Spinal cord (tissue), 10 donors: ENCODE results near the gene SHOX. TPM values are rescaled to one million over a fixed set of nuclear protein-coding genes. Genes with fewer than 3 reads are reported as not detected.

ENCODE experiments used
- DNase-seq, 6 donors: peaks; one replicate each; pipeline versions ENCODE4 v3.0.0 to v3.0.0-alpha.2; 2013 to 2015; ENCODE audit warnings: low spot score in 6 of 6, low read depth in 4 of 6
- H3K27ac ChIP-seq: one replicate; pipeline ENCODE4 v1.5.1; 2013; ENCODE audit warnings: low read depth, low read length, control low read depth
- H3K27me3 ChIP-seq: one replicate; pipeline ENCODE4 v1.6.1; 2013; ENCODE audit warnings: low read length; ENCODE audit not compliant: control insufficient read depth, insufficient read depth
- H3K36me3 ChIP-seq: one replicate; pipeline ENCODE4 v1.6.1; 2013; ENCODE audit warnings: low read length; ENCODE audit not compliant: control insufficient read depth, insufficient read depth
- H3K4me1 ChIP-seq: one replicate; pipeline ENCODE4 v1.6.1; 2013; ENCODE audit warnings: low read length; ENCODE audit not compliant: control insufficient read depth, insufficient read depth
- H3K4me3 ChIP-seq: one replicate; pipeline ENCODE4 v1.5.1; 2013; ENCODE audit warnings: low read depth, low read length, control low read depth
- H3K9me3 ChIP-seq: one replicate; pipeline ENCODE4 v1.6.1; 2013; ENCODE audit warnings: low read length; ENCODE audit not compliant: control insufficient read depth, insufficient read depth
- WGBS: methylation state at CpG from one replicate; pipeline ENCODE4 v1.1.5; 2013; ENCODE audit warnings: missing lambda C conversion rate; ENCODE audit not compliant: insufficient coverage; 5-methylcytosine and 5-hydroxymethylcytosine counted together
- polyA plus RNA-seq, 2 donors: library from polyadenylated mRNA; unstranded; fragments of 120-200 nt; gene quantifications; one replicate each; pipeline ENCODE4 v1.2.1, GENCODE V29; 2013; ENCODE audit not compliant: insufficient read length in 2 of 2
- total RNA-seq, 2 donors: library from RNA; depleted of rRNA in 1 of 2; stranded (reverse); fragments of 120-200 nt in 1 of 2; fragments of >200 nt in 1 of 2; gene quantifications; one replicate each; pipeline versions ENCODE4 v1.2.3 to v1.2.4, GENCODE V29; 2013 to 2014
- donor health status: healthy.

The SHOX gene
- total and polyA plus RNA-seq, 4 donors, result 0.06 to 0.63 (median 0.39) TPM

DNA sequence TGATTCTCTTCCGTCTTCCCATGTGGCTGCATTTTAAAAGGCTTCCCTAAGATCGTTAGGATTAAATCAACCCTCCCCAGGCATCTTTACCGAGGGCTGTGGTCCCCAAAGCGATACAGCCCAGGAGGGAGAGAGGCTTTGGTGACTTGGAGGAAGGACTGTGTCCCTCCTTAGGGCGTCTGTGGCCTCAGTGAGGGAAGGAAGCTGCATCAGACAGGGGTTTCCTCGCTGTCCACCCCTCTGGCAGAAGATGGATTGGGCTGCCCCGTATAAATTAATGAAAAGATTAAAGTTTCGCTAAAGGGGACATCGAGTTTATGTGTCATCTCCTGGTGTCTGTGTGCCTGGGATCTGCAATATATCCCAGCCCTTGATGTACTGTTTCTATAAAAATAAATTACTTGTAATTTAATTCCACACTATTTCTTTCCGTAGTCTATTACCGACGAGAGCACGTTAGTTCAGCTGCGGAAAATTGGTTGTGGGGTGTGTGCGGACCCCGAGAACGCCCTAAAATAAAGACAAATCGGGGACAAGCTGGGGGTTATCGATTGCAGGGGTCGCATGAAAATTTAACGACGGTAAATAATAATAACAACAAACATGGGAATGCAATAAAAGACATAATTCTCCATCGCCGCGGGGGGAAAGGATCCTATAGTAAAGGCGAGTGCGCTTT is 6.5 kb downstream of the SHOX start:
- 0% methylated on average over 8 of the region's 27 CpGs for WGBS
- H3K27me3 ChIP-seq, result peaks cover 85% of the 10 kb centered on the region
- peak in 1 of 6 donors; percentile 43 for DNase-seq
- H3K27ac ChIP-seq, result no peak overlapping the region
- no peaks in the 10 kb centered on the region for H3K9me3 ChIP-seq
- no peaks in the 10 kb centered on the region for H3K36me3 ChIP-seq
- no peak overlapping the region for H3K4me3 ChIP-seq
- peaks cover 7% of the 10 kb centered on the region for H3K4me1 ChIP-seq

DNA sequence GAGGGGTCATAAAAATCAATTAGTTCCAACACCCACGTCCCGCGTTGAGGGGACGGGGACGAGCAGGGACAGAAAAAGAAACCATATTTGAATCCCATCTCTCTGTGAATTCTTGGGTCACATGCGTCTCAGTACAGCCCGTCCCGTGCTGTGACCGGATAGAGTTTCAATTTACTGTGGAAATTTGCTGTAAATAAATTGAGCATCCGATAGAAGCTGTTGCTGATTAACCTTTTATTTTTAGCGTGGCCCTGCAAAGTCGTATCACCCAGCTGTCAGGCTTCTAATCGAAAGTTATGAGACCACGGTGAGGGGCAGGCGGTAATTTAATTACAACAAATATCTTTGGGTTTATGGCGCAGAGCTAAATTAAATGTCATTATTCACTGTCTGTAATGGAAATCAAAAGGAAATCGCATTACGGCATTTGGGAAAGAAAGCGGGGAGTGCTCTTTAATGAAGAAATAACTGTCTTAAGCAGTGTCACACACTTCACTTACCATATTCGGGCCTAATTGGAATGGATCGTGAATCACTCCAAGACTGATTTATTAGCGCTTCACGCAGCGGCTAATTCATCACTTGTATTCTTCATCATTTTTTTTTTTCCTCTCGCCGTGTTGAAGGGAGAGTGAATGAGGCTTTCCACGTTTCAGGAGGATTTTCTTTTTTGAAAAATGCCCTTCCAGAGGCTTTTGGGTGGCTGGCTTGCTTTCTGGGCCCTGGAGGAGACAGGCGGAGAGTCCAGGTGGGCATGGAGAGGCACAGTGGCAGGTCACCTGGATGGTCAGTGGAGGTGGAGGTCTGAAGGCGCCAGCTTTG is 7.3 kb downstream of the SHOX start:
- 7% methylated on average over 8 of the region's 29 CpGs for WGBS
- no peak overlapping the region for H3K4me3 ChIP-seq
- H3K36me3 ChIP-seq, result no peaks in the 10 kb centered on the region
- peak in 1 of 6 donors; percentile 64 for DNase-seq
- H3K27ac ChIP-seq, result no peak overlapping the region
- peaks cover 7% of the 10 kb centered on the region for H3K4me1 ChIP-seq
- H3K9me3 ChIP-seq, result no peaks in the 10 kb centered on the region
- peaks cover 85% of the 10 kb centered on the region for H3K27me3 ChIP-seq

DNA sequence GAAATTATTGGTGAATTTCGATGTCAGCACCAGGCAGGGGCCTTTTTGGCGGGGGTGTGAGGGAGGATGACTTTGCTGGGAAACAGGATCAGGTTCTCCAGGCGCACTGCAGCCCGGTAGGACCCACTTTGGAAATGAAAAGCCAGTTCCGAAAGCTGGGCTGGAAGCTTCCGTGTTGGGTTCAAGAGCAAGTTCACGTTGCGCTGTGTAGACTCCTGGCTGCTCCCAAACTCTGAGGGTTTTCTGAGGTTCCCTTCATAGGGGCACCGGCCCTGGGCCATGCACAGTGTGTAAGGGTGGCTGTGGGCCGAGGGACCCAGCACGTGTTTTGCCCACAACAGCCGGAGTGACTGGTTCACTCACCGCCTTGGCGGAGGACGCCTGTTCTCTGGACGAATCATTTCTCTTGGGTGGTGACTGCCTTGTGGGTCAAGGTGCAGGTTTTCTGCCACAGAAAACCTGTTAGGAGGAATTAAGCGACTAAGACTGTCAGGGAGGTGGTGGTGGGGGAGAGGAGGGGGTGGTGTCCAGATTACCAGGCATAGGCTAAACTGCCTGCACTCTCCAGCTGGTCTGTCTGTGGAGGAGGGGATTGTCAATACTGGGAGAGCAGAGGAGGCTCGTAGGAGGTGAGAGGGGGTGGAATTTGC is 8.0 kb downstream of the SHOX start:
- Histone ChIP-seq H3K4me3 (no peak overlapping the region), H3K27ac (no peak overlapping the region), H3K4me1 (peaks cover 7% of the 10 kb centered on the region), H3K27me3 (peaks cover 86% of the 10 kb centered on the region), H3K36me3 (no peaks in the 10 kb centered on the region), H3K9me3 (no peaks in the 10 kb centered on the region)
- DNase-seq, result no peak
- WGBS, result 14% methylated on average over 17 of the region's 18 CpGs

DNA sequence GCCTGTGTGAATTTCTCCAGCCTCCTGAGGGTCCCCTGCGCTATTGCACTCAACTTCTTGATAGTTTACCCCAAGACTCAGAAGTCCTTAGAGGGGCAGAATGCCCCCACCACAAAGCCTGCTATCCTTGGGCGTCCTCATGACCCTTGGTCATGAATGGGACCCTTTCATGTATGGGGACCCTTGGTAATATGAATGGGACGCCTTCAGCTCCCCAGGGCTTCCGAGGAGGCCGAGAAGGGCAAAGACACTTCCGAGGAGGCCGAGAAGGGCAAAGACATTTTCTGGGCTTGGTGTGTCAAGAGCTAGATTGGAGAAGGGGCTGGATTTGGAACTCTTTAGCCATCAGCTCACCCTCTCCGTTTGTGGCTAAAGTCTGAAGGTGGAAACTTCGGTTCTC is 8.6 kb downstream of the SHOX start:
- DNase-seq, result no peak
- peaks cover 86% of the 10 kb centered on the region for H3K27me3 ChIP-seq
- H3K9me3 ChIP-seq, result no peaks in the 10 kb centered on the region
- H3K4me1 ChIP-seq, result peaks cover 11% of the 10 kb centered on the region
- no peaks in the 10 kb centered on the region for H3K36me3 ChIP-seq
- H3K4me3 ChIP-seq, result no peak overlapping the region
- 9% methylated on average over 3 of the region's 9 CpGs for WGBS
- H3K27ac ChIP-seq, result no peak overlapping the region

DNA sequence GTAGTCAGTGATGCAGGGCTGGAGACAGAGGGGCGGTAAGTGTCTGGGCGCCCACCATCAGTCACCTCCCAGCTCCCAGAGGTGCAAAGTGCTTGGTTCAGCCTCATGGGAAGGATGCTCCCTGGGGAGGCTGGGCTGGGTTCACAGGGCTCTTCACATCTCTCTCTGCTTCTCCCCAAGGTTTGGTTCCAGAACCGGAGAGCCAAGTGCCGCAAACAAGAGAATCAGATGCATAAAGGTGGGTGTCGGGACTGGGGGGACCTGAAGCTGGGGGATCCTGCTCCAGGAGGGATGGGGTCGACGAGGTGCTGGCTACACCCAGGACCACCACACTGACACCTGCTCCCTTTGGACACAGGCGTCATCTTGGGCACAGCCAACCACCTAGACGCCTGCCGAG is 10.1 kb downstream of the SHOX start:
- WGBS, result 15% methylated on average over 8 of the region's 10 CpGs
- DNase-seq, result no peak
- no peaks in the 10 kb centered on the region for H3K9me3 ChIP-seq

DNA sequence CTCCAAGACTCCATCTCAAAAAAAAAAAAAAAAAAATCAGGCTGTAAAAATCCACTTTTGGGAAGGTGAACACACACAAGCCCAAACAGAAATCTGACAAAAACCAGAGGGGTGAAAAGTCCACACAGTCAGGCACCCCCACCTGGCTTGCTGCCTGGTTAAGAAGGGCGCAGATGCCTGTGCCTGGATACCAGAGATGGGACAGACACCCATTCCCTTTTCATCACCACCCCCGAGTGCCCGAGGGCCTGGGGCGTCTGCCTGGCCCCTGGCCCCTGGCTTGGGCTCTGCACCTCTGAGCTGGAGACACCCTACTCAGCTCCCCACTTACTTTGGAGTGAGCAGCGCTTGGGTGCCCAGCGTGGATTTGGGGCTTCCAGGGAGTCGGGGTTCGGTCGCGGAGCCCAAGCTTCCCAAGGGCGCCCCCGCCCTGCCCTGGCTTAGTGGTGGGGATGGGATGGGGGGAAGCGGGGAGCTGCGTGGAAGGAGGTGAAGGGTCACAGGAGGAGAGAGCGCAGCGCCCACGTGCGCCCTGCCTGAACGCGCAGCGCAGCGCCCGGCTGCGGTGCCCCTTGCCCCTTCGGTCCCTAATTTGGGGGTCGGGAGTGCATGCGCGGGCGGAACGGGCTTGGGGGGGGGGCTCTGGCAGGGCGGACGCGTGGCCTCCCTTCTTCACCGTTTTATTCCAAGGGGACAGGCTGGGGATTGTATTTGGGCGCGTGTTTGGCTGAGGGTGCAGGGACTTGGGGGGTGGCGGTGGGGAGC is 11.3 kb downstream of the SHOX start:
- peaks cover 16% of the 10 kb centered on the region for H3K4me1 ChIP-seq
- no peaks in the 10 kb centered on the region for H3K9me3 ChIP-seq
- no peaks in the 10 kb centered on the region for H3K36me3 ChIP-seq
- no peak overlapping the region for H3K4me3 ChIP-seq
- 3% methylated on average over 30 of the region's 37 CpGs for WGBS
- H3K27me3 ChIP-seq, result peaks cover 83% of the 10 kb centered on the region
- DNase-seq, result no peak
- H3K27ac ChIP-seq, result no peak overlapping the region

More for the DNA sequence above, 10.1 kb downstream of the SHOX start:
- Histone ChIP-seq H3K27me3 (peaks cover 82% of the 10 kb centered on the region), H3K4me1 (peaks cover 16% of the 10 kb centered on the region), H3K27ac (no peak overlapping the region), H3K4me3 (no peak overlapping the region), H3K36me3 (no peaks in the 10 kb centered on the region)

DNA sequence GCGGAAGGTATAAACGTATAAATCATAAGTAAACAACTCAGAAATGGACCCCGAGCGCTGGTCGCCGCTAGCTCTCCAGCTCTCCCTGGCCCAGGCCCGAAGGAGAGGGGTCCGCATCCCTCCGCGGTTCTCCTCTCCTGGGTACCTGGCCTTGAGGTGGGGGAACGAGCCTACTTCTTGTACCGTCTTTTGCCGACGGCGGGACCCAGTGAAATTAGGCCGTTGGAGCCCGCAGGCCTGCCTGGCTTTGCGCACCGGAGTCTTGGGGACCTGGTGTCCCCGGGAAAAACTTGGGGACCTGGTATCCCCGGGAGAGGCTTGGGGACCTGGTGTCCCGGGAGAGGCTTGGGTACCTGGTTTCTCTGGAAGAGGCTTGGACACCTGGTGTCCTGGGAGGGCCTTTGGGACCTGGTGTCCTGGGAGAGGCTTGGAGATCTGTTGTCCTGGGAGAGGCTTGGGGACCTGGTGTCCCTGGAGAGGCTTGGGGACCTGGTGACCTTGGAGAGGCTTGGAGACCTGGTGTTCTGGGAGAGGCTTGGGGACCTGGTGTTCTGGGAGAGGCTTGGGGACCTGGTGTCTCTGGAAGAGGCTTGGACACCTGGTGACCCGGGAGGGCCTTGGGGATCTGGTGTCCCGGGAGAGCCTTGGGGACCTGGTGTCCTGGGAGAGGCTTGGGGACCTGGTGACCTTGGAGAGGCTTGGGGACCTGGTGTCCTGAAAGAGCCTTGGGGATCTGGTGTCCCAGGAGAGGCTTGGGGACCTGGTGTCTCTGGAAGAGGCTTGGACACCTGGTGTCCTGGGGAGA is 12.0 kb downstream of the SHOX start:
- H3K4me3 ChIP-seq, result no peak overlapping the region
- H3K27ac ChIP-seq, result no peak overlapping the region
- no peaks in the 10 kb centered on the region for H3K36me3 ChIP-seq
- H3K27me3 ChIP-seq, result peaks cover 75% of the 10 kb centered on the region
- no peaks in the 10 kb centered on the region for H3K9me3 ChIP-seq
- no peak for DNase-seq
- WGBS, result 10% methylated on average over 22 of the region's 24 CpGs
- peaks cover 12% of the 10 kb centered on the region for H3K4me1 ChIP-seq

DNA sequence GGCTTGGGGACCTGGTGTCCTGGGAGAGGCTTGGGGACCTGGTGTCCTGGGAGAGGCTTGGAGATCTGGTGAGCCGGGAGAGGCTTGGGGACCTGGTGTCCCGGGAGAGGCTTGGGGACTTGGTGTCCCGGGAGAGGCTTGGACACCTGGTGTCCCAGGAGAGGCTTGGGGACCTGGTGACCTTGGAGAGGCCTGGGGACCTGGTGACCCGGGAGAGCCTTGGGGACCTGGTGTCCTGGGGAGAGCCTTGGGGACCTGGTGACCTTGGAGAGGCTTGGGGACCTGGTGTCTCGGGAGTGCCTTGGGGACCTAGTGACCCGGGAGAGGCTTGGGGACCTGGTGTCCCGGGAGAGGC is 12.6 kb downstream of the SHOX start:
- Histone ChIP-seq H3K9me3 (no peaks in the 10 kb centered on the region), H3K27me3 (peaks cover 70% of the 10 kb centered on the region), H3K4me1 (peaks cover 10% of the 10 kb centered on the region), H3K4me3 (no peak overlapping the region), H3K27ac (no peak overlapping the region), H3K36me3 (no peaks in the 10 kb centered on the region)
- WGBS, result 65% methylated on average over 6 of the region's 7 CpGs
- no peak for DNase-seq

DNA sequence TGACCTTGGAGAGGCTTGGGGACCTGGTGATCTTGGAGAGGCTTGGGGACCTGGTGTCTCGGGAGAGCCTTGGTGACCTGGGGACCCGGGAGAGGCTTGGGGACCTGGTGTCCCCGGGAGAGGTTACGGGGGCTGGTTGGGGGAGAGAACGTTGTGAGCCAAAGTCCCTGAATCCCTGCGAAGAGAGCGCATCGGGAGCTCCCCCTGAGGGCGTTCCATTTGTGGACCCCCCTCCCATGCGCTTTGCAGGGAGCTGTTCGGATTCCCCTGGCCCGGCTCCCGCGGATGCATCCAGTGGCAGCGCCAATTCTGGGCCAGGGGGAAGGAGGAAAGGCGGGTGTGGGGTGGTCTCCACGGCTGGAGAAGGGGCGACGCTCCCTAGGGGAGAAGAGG is 13.3 kb downstream of the SHOX start:
- DNase-seq, result no peak
- Histone ChIP-seq H3K27me3 (peaks cover 67% of the 10 kb centered on the region), H3K27ac (no peak overlapping the region), H3K9me3 (no peaks in the 10 kb centered on the region), H3K4me1 (peaks cover 9% of the 10 kb centered on the region), H3K36me3 (no peaks in the 10 kb centered on the region), H3K4me3 (no peak overlapping the region)
- WGBS, result 3% methylated on average over 19 of the region's 19 CpGs
